Neural cell (in vitro differentiated cells): ENCODE measurements around the gene ABHD12.

Experiments used
- EP300 ChIP-seq: fragments of 450-650 bp; conservative IDR thresholded peaks from 2 replicates; pipeline ENCODE4 v1.6.1; 2014; ENCODE audit warnings: antibody characterized with exemption, mild to moderate bottlenecking, moderate library complexity; ENCODE audit not compliant: poor library complexity, severe bottlenecking
- EZH2 ChIP-seq: fragments of 200-600, 300-800 bp; shearing (Covaris generic), sonication (generic); IDR thresholded peaks from 2 replicates; pipeline ENCODE4 v1.6.1; 2014; ENCODE audit warnings: antibody characterized with exemption, low read length, borderline replicate concordance, mild to moderate bottlenecking; ENCODE audit not compliant: insufficient read depth, poor library complexity, severe bottlenecking
- MXI1 ChIP-seq: fragments of 450-650 bp; conservative IDR thresholded peaks from 2 replicates; pipeline ENCODE4 v1.6.1; 2014; ENCODE audit warnings: antibody characterized with exemption, mild to moderate bottlenecking; ENCODE audit not compliant: poor library complexity, severe bottlenecking
- POLR2AphosphoS5 ChIP-seq: IDR thresholded peaks from 2 replicates; pipeline ENCODE4 v1.6.1; 2012
- RAD21 ChIP-seq: fragments of 450-650 bp; conservative IDR thresholded peaks from 2 replicates; pipeline ENCODE4 v1.6.1; 2014; ENCODE audit warnings: antibody characterized with exemption, mild to moderate bottlenecking, moderate library complexity
- REST ChIP-seq: IDR thresholded peaks from 2 replicates; pipeline ENCODE4 v1.6.1; 2012; ENCODE audit warnings: borderline replicate concordance
- SMC3 ChIP-seq: fragments of 450-650 bp; conservative IDR thresholded peaks from 2 replicates; pipeline ENCODE4 v1.6.1; 2014; ENCODE audit warnings: antibody characterized with exemption, mild to moderate bottlenecking, moderate library complexity; ENCODE audit not compliant: poor library complexity
- TAF1 ChIP-seq: IDR thresholded peaks from 2 replicates; pipeline ENCODE4 v1.6.1; 2012; ENCODE audit warnings: low read depth
- TF ChIP-seq, protein P1 (sequence below): fragments of 450-650 bp; IDR thresholded peaks from 2 replicates; pipeline ENCODE4 v1.5.1; 2014; ENCODE audit warnings: antibody characterized with exemption, mild to moderate bottlenecking, moderate library complexity; ENCODE audit not compliant: poor library complexity, severe bottlenecking

GRCh38 chr20:25258476-25258805 lies 132.2 kb downstream of the ABHD12 start:
- TF ChIP-seq, protein P1, sequence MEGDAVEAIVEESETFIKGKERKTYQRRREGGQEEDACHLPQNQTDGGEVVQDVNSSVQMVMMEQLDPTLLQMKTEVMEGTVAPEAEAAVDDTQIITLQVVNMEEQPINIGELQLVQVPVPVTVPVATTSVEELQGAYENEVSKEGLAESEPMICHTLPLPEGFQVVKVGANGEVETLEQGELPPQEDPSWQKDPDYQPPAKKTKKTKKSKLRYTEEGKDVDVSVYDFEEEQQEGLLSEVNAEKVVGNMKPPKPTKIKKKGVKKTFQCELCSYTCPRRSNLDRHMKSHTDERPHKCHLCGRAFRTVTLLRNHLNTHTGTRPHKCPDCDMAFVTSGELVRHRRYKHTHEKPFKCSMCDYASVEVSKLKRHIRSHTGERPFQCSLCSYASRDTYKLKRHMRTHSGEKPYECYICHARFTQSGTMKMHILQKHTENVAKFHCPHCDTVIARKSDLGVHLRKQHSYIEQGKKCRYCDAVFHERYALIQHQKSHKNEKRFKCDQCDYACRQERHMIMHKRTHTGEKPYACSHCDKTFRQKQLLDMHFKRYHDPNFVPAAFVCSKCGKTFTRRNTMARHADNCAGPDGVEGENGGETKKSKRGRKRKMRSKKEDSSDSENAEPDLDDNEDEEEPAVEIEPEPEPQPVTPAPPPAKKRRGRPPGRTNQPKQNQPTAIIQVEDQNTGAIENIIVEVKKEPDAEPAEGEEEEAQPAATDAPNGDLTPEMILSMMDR = no peak
- TF ChIP-seq SMC3 (no peak), RAD21 (no peak), MXI1 (no peak), EZH2 (no peak), POLR2AphosphoS5 (no peak), REST (no peak), TAF1 (no peak), EP300 (no peak)
